HFF-Myc (cell line): ENCODE results near the gene TIMP2.
A peak's percentile ranks its signal among the peaks of the same experiment; 100 is the strongest.
"Not testable (repeated sequence)": the region's sequence is repeated elsewhere in the genome, so short reads cannot be mapped to it uniquely, and the experiment has no call there.

Experiments used
- DNase-seq: peaks from one replicate; pipeline ENCODE4 v3.0.0-alpha.2; 2011; ENCODE audit warnings: low read depth; ENCODE audit errors: extremely low read depth
- H3K4me3 ChIP-seq: replicated peaks from 2 replicates; pipeline ENCODE4 v1.5.1; 2011; ENCODE audit warnings: low read depth, mild to moderate bottlenecking, control low read depth, low read length
- CTCF ChIP-seq: IDR thresholded peaks from 2 replicates; pipeline ENCODE4 v1.5.1; 2012; ENCODE audit warnings: mild to moderate bottlenecking, low read depth, low read length, control low read depth; ENCODE audit errors: missing control alignments

Gene TIMP2

GRCh38 chr17:78875363-78876093, 49.7 kb downstream of the TIMP2 start:
- DNase-seq: no peak
- no peak overlapping the region for H3K4me3 ChIP-seq
- TF ChIP-seq CTCF: no peak

- H3K4me3 ChIP-seq: no peak overlapping the region
- DNase-seq: peak; percentile 56
- TF ChIP-seq CTCF: no peak
Observed at GRCh38 chr17:78873519-78874340, 51.5 kb downstream of the TIMP2 start.

- DNase-seq: no peak
- TF ChIP-seq CTCF: no peak
- no peak overlapping the region for H3K4me3 ChIP-seq
Observed at GRCh38 chr17:78872486-78872885, 52.7 kb downstream of the TIMP2 start.

GRCh38 chr17:78870621-78871020, 54.6 kb downstream of the TIMP2 start:
- no peak overlapping the region for H3K4me3 ChIP-seq
- DNase-seq: no peak
- no peak for TF ChIP-seq CTCF

GRCh38 chr17:78868391-78868790, 56.8 kb downstream of the TIMP2 start:
- no peak for TF ChIP-seq CTCF
- DNase-seq: peak; percentile 83
- no peak overlapping the region for H3K4me3 ChIP-seq

- DNase-seq, H3K4me3 ChIP-seq: not testable (repeated sequence)
Observed at GRCh38 chr17:78867046-78867445, 58.1 kb downstream of the TIMP2 start.

- peak; percentile 58 for DNase-seq
- TF ChIP-seq CTCF: peak; percentile 92
- no peak overlapping the region for H3K4me3 ChIP-seq
Observed at GRCh38 chr17:78865682-78866390, 59.4 kb downstream of the TIMP2 start.
